Dedifferentiated amniotic fluid mesenchymal stem cell (primary cell): ENCODE results near the gene MBD5.

ENCODE experiments used
- DNase-seq: peaks from one replicate; pipeline ENCODE4 v3.0.0-alpha.2; 2016; ENCODE audit errors: extremely low spot score

MBD5 gene

DNA sequence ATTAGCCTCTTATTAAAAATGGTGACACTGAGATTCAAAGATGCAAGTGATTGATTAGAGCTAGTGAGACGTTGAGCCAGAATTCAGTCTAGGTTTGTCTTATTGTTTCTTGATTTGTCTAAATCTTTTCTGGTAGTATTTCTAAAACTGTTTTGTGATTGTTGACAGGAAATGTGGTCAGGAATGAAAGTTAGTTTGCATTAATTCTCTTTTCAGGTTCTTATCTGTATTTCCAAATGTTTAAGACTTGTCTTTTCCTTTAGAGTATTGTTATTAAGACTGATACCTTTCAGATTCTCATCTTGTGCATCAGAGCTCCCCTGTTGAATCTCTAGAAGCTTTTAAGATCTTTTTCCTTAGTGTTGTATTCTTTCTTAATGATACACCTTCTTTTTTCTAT lies 89.3 kb downstream of the MBD5 start:
- no peak for DNase-seq

DNA sequence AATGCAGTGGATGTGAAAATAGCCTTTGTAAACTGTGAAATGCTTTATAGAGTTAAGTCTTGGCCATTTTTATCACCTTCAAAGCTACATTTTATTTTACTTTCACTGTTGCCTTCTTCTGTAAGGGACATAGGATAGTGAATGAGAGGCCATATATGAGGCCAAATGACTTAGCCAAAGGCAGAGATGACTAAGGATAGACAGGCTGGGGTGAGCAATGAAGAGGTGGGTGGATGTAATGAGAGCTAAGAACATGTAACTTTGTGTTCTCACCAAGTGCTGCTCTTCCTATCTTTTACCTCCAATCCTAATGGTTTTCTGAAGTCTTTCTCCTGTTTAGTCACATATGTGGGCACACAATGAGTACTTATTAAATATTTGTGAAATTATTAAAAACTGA lies 101.9 kb downstream of the MBD5 start:
- DNase-seq = no peak

GRCh38 chr2:148124271-148124670 lies 103.4 kb downstream of the MBD5 start:
- no peak for DNase-seq

DNA sequence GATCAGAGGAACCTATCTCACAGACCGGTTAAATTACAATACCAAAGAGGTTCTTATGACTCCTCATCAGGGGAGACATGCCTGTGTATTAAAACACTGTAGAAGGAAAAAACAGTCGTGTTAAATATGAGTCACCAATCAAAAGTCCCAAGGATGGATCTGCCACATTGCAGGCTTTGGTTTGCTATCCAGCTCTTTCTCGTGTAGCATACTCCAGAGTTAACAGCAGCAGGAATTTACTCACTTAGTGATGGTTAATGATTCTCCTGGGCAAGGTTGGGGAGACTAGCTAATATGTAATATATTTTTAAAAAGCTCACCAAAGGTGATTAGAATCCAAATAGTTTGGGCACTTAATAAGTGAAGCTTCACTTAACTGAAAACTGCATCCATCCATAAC lies 109.7 kb downstream of the MBD5 start:
- no peak for DNase-seq

- peak; percentile 78 for DNase-seq
These were observed 111.5 kb downstream of the MBD5 start for GRCh38 chr2:148132412-148132811.

DNA sequence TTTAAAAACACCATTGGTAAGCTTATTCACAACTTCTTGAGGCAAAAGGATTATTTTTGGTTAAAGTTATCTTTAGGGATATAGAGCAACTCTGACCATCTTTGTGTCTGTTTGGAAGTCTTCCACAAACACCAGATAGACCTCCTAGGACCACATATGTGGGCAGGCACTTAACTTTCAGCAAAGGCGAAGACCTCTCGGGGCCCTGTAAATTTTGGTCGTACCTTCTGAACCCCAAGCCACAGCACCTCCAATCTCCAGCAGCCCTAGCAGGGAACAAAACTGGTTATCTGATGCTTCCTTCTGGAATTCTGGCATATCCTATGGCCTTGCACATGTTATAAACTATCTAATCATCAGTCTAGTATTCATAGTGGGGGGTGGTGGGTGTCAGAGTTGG lies 114.8 kb downstream of the MBD5 start:
- DNase-seq = no peak

GRCh38 chr2:148136441-148136840 lies 115.5 kb downstream of the MBD5 start:
- DNase-seq = no peak

DNA sequence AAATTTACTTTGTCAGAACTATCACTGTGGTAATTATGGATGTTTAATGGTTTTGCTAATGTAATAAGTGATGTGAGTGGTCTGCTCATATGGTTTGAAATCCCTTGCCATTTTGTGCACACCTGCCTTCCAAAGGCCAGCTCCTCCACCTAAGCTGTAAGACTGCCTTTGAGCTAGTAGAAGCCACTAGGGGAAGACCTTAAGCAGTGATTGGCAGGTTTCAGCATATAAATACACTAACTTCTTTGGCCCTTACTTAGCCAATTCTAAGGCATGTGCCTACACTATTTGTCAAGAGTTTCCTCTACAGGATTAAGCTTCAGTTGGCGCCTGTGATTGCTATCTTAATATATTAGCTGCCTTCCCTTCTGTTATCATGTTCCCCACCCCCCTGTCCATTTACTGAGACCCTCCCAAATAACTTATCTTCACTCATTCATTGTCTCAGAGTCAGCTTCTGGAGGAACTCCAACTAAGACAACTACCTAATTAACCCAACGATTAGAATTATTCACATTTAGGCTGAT lies 141.1 kb downstream of the MBD5 start:
- no peak for DNase-seq

GRCh38 chr2:148162871-148163270 lies 142.0 kb downstream of the MBD5 start:
- no peak for DNase-seq

GRCh38 chr2:148165975-148166374 lies 145.1 kb downstream of the MBD5 start:
- no peak for DNase-seq

- DNase-seq = no peak
These were observed 146.4 kb downstream of the MBD5 start for GRCh38 chr2:148167241-148167766.

GRCh38 chr2:148167855-148168254 lies 147.0 kb downstream of the MBD5 start:
- DNase-seq = no peak

GRCh38 chr2:148172131-148172753 lies 151.4 kb downstream of the MBD5 start:
- no peak for DNase-seq

DNA sequence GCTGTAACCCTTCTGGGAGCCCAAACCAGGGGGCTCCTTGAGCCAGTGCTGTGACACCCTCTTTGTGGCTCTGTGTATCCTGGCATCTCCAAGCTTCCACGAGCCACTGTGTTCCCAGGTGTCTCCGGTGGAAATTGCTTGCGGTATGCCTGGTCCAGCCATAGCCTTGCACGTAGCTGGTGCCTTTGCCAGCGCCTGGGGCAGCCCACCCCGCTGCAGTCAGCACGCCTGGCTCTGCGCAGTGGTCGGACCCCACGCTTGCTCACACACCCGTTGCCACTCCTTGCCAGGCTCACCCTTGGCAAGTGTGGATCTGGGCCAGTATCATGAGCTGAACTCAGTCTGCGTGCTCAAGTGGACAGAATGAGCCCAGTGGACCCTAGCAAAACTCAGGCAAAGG lies 152.3 kb downstream of the MBD5 start:
- no peak for DNase-seq

GRCh38 chr2:148177559-148177958 lies 156.7 kb downstream of the MBD5 start:
- DNase-seq = no peak

DNA sequence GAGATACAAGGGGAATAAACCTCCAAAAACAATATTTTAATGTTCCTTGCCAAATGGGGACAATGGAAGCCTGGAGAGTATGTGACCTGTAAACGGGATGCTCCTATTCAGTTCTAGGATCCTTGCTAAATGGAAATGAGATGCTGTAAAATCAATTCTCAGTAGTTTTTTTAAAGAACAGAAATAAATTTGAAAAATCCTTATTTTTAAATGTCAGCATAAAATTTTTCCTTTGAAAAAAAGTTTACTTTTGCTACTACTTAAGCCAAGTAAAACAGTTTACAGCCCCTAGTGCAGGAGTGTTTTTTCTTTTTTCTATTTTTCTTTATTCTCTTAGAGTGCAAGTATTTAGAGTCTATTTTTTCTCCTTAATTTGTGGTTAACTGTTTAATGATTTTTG lies 158.8 kb downstream of the MBD5 start:
- DNase-seq = no peak

- DNase-seq = no peak
These were observed 164.1 kb downstream of the MBD5 start for GRCh38 chr2:148184976-148185375.

GRCh38 chr2:148194882-148195281 lies 174.0 kb downstream of the MBD5 start:
- no peak for DNase-seq

DNA sequence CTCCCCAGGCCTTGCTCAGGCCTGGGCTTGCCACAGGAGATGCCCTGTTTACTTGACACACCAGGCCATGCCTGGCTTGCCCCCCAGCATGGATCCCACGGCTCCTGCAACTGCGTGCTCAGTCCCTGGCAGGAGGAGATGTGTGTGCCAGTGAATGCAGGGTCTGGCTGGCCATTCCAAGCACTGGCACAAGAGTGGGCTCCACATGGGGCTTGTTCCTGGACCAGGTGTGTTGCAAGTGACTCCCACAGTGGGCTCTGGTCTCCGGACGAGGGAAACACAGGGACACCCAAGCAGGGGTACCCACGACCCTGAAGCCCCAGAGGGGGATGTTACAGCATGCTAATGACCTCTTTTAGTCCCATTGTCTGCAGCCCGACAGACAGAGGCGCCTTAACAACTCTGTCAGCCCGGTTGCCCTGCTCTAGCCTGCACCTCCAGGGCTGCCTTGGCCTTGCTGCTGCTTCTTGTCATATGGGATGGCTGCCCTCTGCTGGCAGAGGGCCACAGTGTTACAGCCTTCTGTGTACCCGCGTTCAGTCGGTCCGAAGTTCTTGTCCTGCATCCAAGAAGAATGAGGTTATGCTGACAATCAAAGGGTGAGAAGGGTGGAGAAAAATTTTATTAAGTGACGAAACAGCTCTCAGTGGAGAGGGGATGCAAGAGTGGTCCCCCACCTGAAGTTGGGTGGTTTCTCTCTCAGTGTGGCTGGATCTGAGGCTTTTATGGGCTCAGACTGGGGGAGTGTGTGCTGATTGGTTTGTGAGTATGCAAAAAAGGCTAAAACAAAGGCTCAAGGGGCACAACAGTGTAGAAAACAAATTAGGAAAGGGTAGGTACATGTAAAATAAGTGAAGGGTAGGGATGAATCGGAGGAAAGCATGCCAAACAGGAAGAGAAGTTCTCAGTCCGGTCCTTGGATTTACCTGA lies 180.4 kb downstream of the MBD5 start:
- no peak for DNase-seq

DNA sequence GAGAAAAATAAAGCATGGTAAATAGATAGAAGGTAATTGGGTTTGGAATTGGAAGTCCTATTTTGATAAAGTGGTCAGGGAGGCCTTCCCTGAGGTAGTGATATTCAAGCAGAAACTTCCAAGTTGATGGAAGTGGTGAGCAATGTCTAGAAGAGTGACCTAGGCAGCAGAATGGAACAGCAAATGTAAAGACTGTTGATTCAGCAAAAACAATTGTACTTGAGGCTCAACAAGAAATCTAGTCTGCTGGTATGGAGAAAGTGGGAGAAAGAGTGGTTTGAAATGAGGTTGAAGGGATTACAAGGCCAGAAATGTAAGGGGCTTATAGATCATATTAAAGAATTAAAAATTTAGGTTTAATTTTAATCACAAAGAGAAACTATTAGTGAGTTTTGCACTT lies 181.3 kb downstream of the MBD5 start:
- DNase-seq = no peak

DNA sequence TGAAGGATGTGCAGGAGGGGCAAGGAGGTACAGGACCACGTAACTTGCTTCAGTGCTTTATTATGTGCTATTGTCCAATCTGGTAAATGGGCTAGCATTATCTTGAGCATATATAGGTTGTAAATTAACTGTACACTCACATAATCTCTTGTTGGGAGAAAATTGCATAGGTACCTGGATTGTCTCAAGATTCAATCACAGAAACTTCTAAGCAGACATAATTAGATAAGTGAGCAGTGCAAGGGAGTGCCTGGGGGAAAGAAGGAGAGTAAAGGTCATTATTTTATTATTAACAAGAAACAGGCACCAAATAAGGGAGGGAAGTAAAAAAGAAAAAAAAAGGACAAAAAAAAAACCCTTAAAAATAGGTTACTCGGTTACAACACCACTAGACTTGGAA lies 186.2 kb downstream of the MBD5 start:
- DNase-seq = no peak

DNA sequence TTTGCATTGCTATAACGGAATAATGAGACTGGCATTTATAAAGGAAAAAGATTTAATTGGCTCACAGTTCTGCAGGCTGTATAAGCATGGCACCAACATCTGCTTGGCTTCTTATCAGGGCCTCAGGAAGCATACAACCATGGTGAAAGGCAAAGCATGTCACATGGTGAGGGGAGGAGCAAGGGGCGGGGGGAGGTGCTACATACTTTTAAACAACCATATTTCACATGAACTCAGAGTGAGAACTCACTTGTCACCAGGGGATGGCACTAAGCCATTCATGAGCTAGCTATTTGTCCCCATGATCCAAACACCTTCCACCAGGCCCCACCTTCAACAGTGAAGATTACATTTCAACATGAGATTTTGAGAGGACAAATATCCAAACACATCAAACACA lies 188.7 kb downstream of the MBD5 start:
- DNase-seq = no peak
